T-helper 2 cell treated with Interferon-gamma antibody and Interleukin-4, amounts not matched to agents 100 ng/mL and 5 ng/mL, for 36 hours (primary cell): ENCODE measurements around the gene OR51D1. TPM values are rescaled to one million over a fixed set of nuclear protein-coding genes. Genes with fewer than 3 reads are reported as not detected.

Experiments used
- intact Hi-C: fragments of 100-400 bp; cut with micrococcal nuclease; formaldehyde crosslinking; loops from one replicate; pipeline ENCODE4 v1.15.1; 2023
- total RNA-seq: library from RNA; stranded (reverse); gene quantifications from 2 replicates; pipeline ENCODE4 v1.2.3, GENCODE V29; 2022

The OR51D1 gene
- total RNA-seq, 1 donor from 2014 or later: not detected

GRCh38 chr11:4644233-4644632 is 7.0 kb downstream of the OR51D1 start:
- intact Hi-C loops: no loop called here

DNA sequence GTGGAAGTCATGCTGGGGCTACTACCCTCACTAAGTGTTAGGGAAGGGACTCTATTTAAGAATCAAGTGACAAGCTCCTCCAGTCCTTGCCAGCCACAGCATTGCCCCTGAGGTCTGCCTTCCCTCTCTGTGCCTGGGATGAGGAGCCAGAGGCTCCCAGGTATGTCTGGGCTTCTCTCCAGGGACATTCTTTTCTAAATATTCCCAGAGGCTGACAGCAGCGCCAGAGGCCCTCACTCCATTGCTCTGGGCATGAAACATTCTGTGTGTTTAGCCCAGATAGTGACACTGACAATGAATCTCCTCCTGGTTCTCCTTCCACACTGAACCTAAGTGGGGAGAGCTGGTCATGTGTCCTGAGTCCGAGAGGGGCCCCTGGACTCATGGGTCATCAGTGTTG is 8.7 kb downstream of the OR51D1 start:
- intact Hi-C loops: no loop called here

- intact Hi-C loops: no loop called here
Measured at GRCh38 chr11:4647766-4648165, 10.5 kb downstream of the OR51D1 start.

- intact Hi-C loops: no loop called here
Measured at GRCh38 chr11:4654635-4655369, 17.5 kb downstream of the OR51D1 start.

GRCh38 chr11:4658629-4659445 is 21.6 kb downstream of the OR51D1 start:
- intact Hi-C loops: no loop called here

DNA sequence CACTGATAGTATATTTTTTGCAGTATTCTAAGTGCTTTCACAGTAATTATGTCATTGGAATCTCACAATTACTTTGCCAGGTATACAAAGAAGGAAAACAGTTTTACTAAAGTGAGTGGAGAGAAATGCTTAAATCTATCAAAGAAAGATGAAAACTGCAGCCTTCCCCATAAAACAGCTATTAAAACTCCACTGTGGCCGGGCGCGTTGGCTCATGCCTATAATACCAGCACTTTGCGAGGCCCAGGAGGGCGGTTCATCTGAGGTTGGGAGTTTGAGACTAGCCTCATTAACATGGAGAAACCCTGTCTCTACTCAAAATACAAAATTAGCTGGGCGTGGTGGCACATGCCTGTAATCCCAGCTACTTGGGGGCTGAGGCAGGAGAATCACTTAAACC is 25.6 kb downstream of the OR51D1 start:
- intact Hi-C loops: no loop called here

- intact Hi-C loops: no loop called here
Measured at GRCh38 chr11:4664183-4664582, 26.9 kb downstream of the OR51D1 start.

DNA sequence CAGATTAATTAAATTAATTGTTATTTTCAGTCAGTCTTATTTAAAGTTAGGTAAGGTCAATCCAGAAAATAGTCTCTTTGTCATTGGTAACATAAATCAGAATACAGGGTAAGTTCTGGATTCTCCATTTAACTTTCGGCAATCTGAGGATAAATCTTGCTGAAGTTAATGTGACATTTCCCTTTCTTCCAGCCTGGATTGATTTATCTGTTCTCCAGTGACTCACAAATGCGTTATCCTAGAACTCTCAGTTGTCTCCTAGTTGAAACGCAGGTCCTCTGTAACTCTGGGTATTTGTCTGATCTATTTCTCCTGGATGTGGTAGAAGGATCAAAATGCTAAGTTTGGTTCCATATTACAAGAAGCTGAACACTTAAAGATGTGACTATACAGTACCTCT is 27.5 kb downstream of the OR51D1 start:
- intact Hi-C loops: no loop called here

DNA sequence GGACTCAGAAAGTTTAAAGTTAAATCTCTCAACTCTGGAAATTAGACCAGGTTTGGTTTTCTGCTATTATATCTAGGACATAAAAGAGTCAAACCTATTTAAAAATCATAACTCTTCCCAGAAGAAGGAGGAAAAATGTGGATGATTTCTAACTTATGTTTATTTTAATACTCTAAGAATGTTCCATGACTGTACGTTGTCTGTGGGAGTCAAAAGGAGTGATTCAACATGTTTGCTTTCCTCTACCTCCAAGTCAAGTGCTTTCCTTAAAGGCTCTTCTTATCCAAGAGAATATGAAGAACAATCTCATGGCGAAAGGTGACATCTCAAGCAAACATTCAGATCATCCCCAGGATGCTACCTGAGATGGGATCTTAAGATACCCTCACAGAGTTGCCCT is 28.1 kb downstream of the OR51D1 start:
- intact Hi-C loops: no loop called here

DNA sequence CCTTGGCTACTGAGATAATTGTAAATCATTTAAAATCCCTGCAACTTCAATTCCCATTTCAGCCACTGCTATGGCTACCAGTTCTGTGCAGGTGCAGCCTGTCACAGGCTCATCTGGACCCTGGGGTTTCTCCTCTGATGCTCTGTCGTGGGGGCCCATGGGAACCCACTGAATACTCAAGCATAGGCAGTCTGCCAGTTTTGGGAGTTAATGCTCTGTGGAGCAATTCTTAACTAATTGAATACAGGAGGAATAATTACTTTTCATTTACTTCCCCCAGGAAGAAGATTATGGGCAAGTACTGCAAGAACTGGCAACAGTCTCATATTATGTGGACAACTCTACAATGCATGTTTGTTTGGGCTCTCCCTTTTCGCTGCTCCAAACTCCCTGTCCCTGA is 34.5 kb downstream of the OR51D1 start:
- intact Hi-C loops: no loop called here

- intact Hi-C loops: no loop called here
Measured at GRCh38 chr11:4672470-4672869, 35.2 kb downstream of the OR51D1 start.

DNA sequence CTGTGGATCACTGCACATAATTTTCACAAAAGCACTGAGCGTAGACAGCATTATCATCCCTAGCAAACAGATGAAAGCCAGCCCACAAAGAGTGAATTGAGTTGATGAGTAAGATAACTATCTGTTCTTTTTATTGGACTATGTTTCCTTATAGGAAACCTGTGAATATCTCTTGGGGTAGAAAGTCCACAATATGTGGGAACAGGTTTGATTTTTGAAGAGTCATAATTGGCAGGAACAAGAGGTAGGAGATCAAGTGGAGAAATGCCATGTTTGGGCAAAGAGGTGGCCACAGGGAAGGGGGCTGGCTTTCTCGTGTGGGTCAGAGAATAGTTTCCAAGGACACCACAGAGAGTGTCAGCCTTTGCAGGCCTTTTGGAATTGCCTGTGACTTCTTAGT is 36.5 kb downstream of the OR51D1 start:
- intact Hi-C loops: no loop called here

DNA sequence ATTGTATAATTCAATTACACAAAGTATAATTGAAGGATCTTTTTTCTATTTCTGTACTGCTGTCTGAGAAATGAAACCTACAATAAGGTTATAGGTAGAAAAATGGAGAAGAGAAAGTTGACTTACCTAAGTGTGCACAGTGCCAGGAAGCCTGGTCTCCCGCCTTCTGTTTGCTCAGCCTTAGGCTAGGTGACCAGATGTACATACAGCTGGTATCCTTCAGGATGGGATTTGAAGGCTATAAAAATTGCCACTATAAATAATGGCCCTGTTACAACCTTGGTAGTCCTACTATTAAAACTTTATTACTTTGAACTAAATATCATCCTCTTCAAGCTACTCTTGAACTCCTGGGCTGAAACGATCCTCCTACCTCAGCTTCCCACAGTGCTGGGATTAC is 40.7 kb downstream of the OR51D1 start:
- intact Hi-C loops: no loop called here

- intact Hi-C loops: no loop called here
Measured at GRCh38 chr11:4680341-4680740, 43.1 kb downstream of the OR51D1 start.

- intact Hi-C loops: no loop called here
Measured at GRCh38 chr11:4682623-4683419, 45.5 kb downstream of the OR51D1 start.

DNA sequence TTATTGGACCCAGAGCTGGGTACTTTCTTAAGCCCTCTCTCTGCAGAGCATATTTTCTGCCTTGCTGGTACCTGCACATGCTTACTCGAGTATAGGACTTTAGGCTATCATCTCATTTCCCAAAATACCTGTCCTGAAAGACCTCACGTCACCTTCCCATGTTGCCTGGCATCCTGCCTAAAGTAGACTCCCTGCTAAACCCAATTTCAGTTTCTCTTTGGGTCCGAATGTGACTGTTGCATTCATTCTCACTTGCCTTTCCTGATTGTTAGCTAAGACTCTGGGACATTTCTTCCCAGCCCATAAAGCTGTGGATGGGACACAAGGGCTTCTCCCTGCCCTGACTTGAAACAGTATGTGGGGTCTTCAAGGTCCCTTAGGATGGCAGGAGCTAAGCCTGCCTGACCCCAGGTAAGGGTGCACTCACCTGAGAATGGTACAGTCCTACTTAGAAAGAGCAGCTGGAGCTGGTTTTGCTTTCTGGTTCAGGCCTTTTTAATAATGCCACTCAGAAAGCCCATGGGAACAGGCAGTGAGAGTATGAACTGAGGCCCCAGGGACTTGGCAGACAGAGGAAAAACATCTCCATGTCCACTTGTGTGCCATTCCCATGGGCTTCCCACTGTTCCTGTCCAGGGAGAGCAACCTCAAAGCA is 47.5 kb downstream of the OR51D1 start:
- intact Hi-C loops: no loop called here

Other genes with a start within 250 kb of the OR51D1 start
- 58.3 and 63.3 TPM in 2 replicates for gene TRIM21, start 243.8 kb upstream of the OR51D1 start, total RNA-seq
- gene OR52K2, start 188.2 kb upstream of the OR51D1 start, total RNA-seq: not detected in 2 replicates
- gene OR52K1, start 154.8 kb upstream of the OR51D1 start, total RNA-seq: not detected in 2 replicates
- not detected in 2 replicates for gene OR52M1, start 92.3 kb upstream of the OR51D1 start, total RNA-seq
- not detected in 2 replicates for gene OR52I2, start 55.7 kb upstream of the OR51D1 start, total RNA-seq
- gene OR52I1, start 43.4 kb upstream of the OR51D1 start, total RNA-seq: not detected in 2 replicates
- 10.9 and 12.9 TPM in 2 replicates for gene TRIM68, start 29.2 kb upstream of the OR51D1 start, total RNA-seq
- not detected in 2 replicates for gene OR51E1, start 6.5 kb downstream of the OR51D1 start, total RNA-seq
- not detected in 2 replicates for gene OR51E2, start 60.4 kb downstream of the OR51D1 start, total RNA-seq
- not detected in 2 replicates for gene MMP26, start 67.3 kb downstream of the OR51D1 start, total RNA-seq
- not detected in 2 replicates for gene OR51F1, start 132.5 kb downstream of the OR51D1 start, total RNA-seq
- not detected in 2 replicates for gene OR52R1, start 166.9 kb downstream of the OR51D1 start, total RNA-seq
- not detected in 2 replicates for gene OR51F2, start 183.8 kb downstream of the OR51D1 start, total RNA-seq
- gene OR51S1, start 211.7 kb downstream of the OR51D1 start, total RNA-seq: not detected in 2 replicates
- gene OR51T1, start 244.4 kb downstream of the OR51D1 start, total RNA-seq: not detected in 2 replicates